Stomach (tissue), 9 donors: ENCODE results near the gene OR14I1. TPM values are rescaled to one million over a fixed set of nuclear protein-coding genes. Genes with fewer than 3 reads are reported as not detected.
A peak's percentile ranks its signal among the peaks of the same experiment; 100 is the strongest.

Source experiments
- DNase-seq, 2 donors: peaks; one replicate each; pipeline versions ENCODE4 v3.0.0 to v3.0.0-alpha.2; 2013 to 2019
- H3K27ac ChIP-seq, 5 donors: fragments of 200-600 bp in 4 of 5; sonication (generic) in 4 of 5; one replicate each; pipeline ENCODE4 v1.5.1; 2013 to 2019; ENCODE audit warnings: mild to moderate bottlenecking in 1 of 5, moderate library complexity in 1 of 5
- H3K27me3 ChIP-seq, 3 donors: fragments of 200-600 bp; sonication (generic); one replicate each; pipeline ENCODE4 v1.5.1; 2017 to 2019; ENCODE audit warnings: mixed run types in 1 of 3
- H3K36me3 ChIP-seq, 4 donors: fragments of 200-600 bp; sonication (generic); 1 replicate in 3 of 4; 2 replicates in 1 of 4; pipeline ENCODE4 v1.5.1; 2016 to 2019
- H3K4me1 ChIP-seq, 4 donors: fragments of 200-600 bp; sonication (generic); one replicate each; pipeline ENCODE4 v1.5.1; 2016 to 2019
- H3K4me3 ChIP-seq, 4 donors: fragments of 200-600 bp; sonication (generic) in 3 of 4; one replicate each; pipeline ENCODE4 v1.5.1; 2016 to 2019; ENCODE audit warnings: mild to moderate bottlenecking in 1 of 4
- H3K9me3 ChIP-seq, 4 donors: fragments of 200-600 bp; sonication (generic); one replicate each; pipeline ENCODE4 v1.5.1; 2016 to 2019
- CTCF ChIP-seq, 7 experiments: fragments of 450-650 bp in 4 of 7; fragments of 200-600 bp in 3 of 7; sonication (generic) in 3 of 7; IDR thresholded peaks; one replicate each; pipeline ENCODE4 v1.5.1; 2016 to 2019; ENCODE audit warnings: antibody characterized with exemption in 7 of 7, control low read depth in 2 of 7, mild to moderate bottlenecking in 1 of 7
- EP300 ChIP-seq: sonication (generic); formaldehyde crosslinking; IDR thresholded peaks from one replicate; pipeline ENCODE4 v1.6.1; 2017; ENCODE audit warnings: antibody characterized with exemption
- POLR2A ChIP-seq, 4 donors: fragments of 450-650 bp; IDR thresholded peaks; one replicate each; pipeline ENCODE4 v1.6.1; 2016; ENCODE audit warnings: antibody characterized with exemption in 4 of 4, control low read depth in 2 of 4, mild to moderate bottlenecking in 1 of 4, moderate library complexity in 1 of 4
- POLR2AphosphoS5 ChIP-seq, 3 donors: sonication (generic); formaldehyde crosslinking; IDR thresholded peaks; one replicate each; pipeline ENCODE4 v1.6.1; 2016; ENCODE audit warnings: antibody characterized with exemption in 3 of 3
- WGBS, 5 donors: extraction: QIAGEN DNeasy Blood & Tissue Kit in 3 of 5; methylation state at CpG; one replicate each; pipeline versions ENCODE4 v1.1.5 to v1.1.7; 2013 to 2018; 5-methylcytosine and 5-hydroxymethylcytosine counted together
- intact Hi-C: fragments of 100-400 bp; cut with DNase I; formaldehyde crosslinking; loops from one replicate; pipeline ENCODE4 v1.15.1; 2023; ENCODE audit warnings: low total_unique reads
- polyA plus RNA-seq, 3 donors: library from polyadenylated mRNA; stranded (reverse); fragments of 200-250 nt; gene quantifications; one replicate each; pipeline ENCODE4 v1.2.3, GENCODE V29; 2013
- total RNA-seq, 5 donors: library from RNA; depleted of rRNA; stranded (reverse); fragments of >200 nt; gene quantifications; one replicate each; pipeline versions ENCODE4 v1.1.0 to v1.2.3, GENCODE V29; 2014 to 2016
- donor health status: healthy with polysubstance abuse.
- donor health status: Bipolar disorder and iron deficiency.
- donor health status: healthy.

The OR14I1 gene
- total and polyA plus RNA-seq, 8 donors: not detected

GRCh38 chr1:248748211-248748610 is 45.6 kb upstream of the OR14I1 start:
- DNase-seq: no peak
- no peak for TF ChIP-seq POLR2A (IDR thresholded peaks at IDR 0.05)
- TF ChIP-seq POLR2AphosphoS5 (IDR thresholded peaks at IDR 0.05): no peak
- no peak for TF ChIP-seq CTCF (IDR thresholded peaks at IDR 0.05)
- TF ChIP-seq EP300: no peak

GRCh38 chr1:248740876-248741275 is 38.3 kb upstream of the OR14I1 start:
- no peak for DNase-seq
- WGBS, 5 donors: 91 to 97% (median 95%) methylated on average over 7 of the region's 7 CpGs
- H3K4me3 ChIP-seq: peak overlapping the region in 1 of 4 donors; percentile 1

More at GRCh38 chr1:248748211-248748610, 45.6 kb upstream of the OR14I1 start:
- Histone ChIP-seq H3K9me3 (no peaks in the 10 kb centered on the region), H3K4me3 (no peak overlapping the region), H3K36me3 (no peaks in the 10 kb centered on the region), H3K27me3 (no peaks in the 10 kb centered on the region), H3K27ac (no peak overlapping the region), H3K4me1 (no peaks in the 10 kb centered on the region)
- intact Hi-C loops: no loop called here
- 83 to 92% (median 85%) methylated on average over 3 to 10 of the region's 10 CpGs for WGBS, 5 donors

GRCh38 chr1:248739572-248740205 is 37.1 kb upstream of the OR14I1 start:
- H3K4me3 ChIP-seq: peak overlapping the region in 1 of 4 donors; percentile 1
- DNase-seq: no peak
- 70 to 85% (median 76%) methylated on average over 16 of the region's 16 CpGs for WGBS, 5 donors
- intact Hi-C loops: no loop called here
- H3K9me3 ChIP-seq: peaks cover 0 to 9% (median 6%) of the 10 kb centered on the region in 4 donors
- no peaks in the 10 kb centered on the region for H3K27me3 ChIP-seq
- H3K36me3 ChIP-seq: no peaks in the 10 kb centered on the region
- H3K27ac ChIP-seq: no peak overlapping the region
- no peaks in the 10 kb centered on the region for H3K4me1 ChIP-seq
- TF ChIP-seq POLR2A (IDR thresholded peaks at IDR 0.05) (no peak), POLR2AphosphoS5 (IDR thresholded peaks at IDR 0.05) (no peak), CTCF (IDR thresholded peaks at IDR 0.05) (no peak), EP300 (no peak)

More at GRCh38 chr1:248740876-248741275, 38.3 kb upstream of the OR14I1 start:
- H3K27me3 ChIP-seq: no peaks in the 10 kb centered on the region
- H3K4me1 ChIP-seq: no peaks in the 10 kb centered on the region
- TF ChIP-seq CTCF (IDR thresholded peaks at IDR 0.05) (no peak), EP300 (no peak), POLR2A (IDR thresholded peaks at IDR 0.05) (no peak), POLR2AphosphoS5 (IDR thresholded peaks at IDR 0.05) (no peak)
- H3K27ac ChIP-seq: no peak overlapping the region
- H3K9me3 ChIP-seq: no peaks in the 10 kb centered on the region
- intact Hi-C loops: no loop called here
- no peaks in the 10 kb centered on the region for H3K36me3 ChIP-seq

GRCh38 chr1:248737457-248737856 is 34.9 kb upstream of the OR14I1 start:
- Histone ChIP-seq H3K27me3 (no peaks in the 10 kb centered on the region), H3K4me3 (no peak overlapping the region), H3K36me3 (no peaks in the 10 kb centered on the region), H3K4me1 (no peaks in the 10 kb centered on the region), H3K27ac (no peak overlapping the region), H3K9me3 (peaks cover 0 to 9% (median 6%) of the 10 kb centered on the region in 4 donors)
- TF ChIP-seq POLR2A (IDR thresholded peaks at IDR 0.05) (no peak), EP300 (no peak), POLR2AphosphoS5 (IDR thresholded peaks at IDR 0.05) (no peak), CTCF (IDR thresholded peaks at IDR 0.05) (no peak)
- WGBS, 5 donors: 72 to 85% (median 82%) methylated on average over 6 of the region's 6 CpGs
- no peak for DNase-seq
- intact Hi-C loops: no loop called here
